WI38 (cell line): ENCODE results near the gene SYNJ2.

ENCODE experiments used
- H3K4me3 ChIP-seq: 2 replicates; pipeline ENCODE4 v1.5.1; 2011; ENCODE audit warnings: low read depth, mild to moderate bottlenecking, control low read depth, low read length
- CTCF ChIP-seq: IDR thresholded peaks from 2 replicates; pipeline ENCODE4 v1.5.1; 2012; ENCODE audit warnings: low read depth, mild to moderate bottlenecking, control low read depth, low read length

Gene SYNJ2

GRCh38 chr6:157990321-157991066 is 8.8 kb downstream of the SYNJ2 start:
- no peak for TF ChIP-seq CTCF
- no peak overlapping the region for H3K4me3 ChIP-seq

- no peak overlapping the region for H3K4me3 ChIP-seq
- no peak for TF ChIP-seq CTCF
Observed at GRCh38 chr6:157991067-157991432, 9.4 kb downstream of the SYNJ2 start.

DNA sequence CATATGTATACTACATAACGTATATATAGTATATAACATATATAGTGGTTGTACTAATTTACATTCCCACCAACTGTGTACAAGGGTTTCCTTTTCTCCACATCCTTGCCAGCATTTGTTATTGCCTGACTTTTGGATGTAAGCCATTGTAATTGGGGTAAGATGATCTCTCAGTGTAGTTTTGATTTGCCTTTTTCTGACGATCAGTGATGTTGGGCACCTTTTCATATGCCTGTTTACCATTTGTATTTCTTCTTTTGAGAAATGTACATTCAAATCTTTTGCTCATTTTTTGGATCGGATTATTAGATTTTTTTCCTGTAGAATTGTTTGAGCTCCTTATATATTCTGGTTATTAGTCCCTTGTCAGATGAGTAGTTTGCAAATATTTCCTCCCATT is 11.4 kb downstream of the SYNJ2 start:
- no peak for TF ChIP-seq CTCF
- no peak overlapping the region for H3K4me3 ChIP-seq

DNA sequence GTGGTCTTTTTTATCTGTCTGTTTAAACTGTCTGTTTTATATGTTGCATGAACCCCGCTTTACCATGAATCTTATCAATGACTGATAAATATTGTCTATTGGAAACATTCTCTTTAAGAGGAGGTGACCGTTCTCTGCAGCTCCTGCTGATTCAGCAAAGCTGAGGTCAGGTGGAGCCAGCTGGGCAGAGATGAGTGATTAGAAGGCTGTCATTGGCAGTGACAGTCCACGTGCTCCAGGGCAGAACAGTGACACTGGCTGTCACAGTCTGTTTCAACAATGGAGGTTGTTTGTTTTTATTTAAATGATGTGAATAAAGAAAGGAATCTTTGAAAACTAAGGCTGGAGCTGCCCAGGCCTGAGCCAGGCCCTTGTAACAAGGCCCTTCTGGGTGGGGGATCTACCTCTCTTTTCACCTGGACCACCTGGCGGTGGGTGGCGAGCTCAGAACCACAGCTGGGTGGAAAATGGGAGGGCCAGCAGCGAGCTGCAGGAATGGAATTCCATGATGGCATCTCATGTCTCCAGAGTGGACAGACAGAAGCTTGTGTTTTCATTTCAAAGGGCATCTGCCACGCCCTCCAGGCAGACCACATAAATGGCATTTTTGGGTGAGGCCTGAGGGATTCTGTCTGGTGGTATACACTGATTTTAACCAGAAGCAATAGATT is 12.6 kb downstream of the SYNJ2 start:
- no peak for TF ChIP-seq CTCF

GRCh38 chr6:157995458-157995857 is 13.8 kb downstream of the SYNJ2 start:
- H3K4me3 ChIP-seq = no peak overlapping the region
- TF ChIP-seq CTCF = no peak

More for the DNA sequence above, 12.6 kb downstream of the SYNJ2 start:
- H3K4me3 ChIP-seq = no peak overlapping the region

DNA sequence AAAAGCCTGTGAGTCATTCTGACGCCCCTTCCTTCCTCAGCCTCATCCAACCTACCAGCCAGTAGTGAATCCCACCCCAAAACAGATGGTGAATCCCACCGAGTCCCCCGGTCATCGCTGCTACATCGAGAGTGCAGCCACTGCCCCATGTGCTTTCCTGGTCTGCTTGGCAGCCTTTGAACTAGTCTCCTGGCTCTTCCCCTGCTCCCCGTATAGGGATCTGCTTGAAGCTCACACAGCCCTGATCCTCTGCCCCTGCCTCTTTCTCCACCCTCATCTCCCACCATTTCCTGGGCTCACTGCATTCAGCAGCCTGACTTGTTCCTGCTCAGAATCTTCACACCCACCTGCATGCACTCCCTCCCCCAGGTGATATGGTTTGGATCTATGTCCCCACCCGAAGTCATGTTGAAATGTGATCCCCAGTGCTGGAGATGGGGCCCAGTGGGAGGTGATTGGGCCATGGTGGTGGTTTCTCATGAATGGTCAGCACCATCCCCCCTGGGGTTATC is 14.6 kb downstream of the SYNJ2 start:
- TF ChIP-seq CTCF = no peak
- H3K4me3 ChIP-seq = no peak overlapping the region

DNA sequence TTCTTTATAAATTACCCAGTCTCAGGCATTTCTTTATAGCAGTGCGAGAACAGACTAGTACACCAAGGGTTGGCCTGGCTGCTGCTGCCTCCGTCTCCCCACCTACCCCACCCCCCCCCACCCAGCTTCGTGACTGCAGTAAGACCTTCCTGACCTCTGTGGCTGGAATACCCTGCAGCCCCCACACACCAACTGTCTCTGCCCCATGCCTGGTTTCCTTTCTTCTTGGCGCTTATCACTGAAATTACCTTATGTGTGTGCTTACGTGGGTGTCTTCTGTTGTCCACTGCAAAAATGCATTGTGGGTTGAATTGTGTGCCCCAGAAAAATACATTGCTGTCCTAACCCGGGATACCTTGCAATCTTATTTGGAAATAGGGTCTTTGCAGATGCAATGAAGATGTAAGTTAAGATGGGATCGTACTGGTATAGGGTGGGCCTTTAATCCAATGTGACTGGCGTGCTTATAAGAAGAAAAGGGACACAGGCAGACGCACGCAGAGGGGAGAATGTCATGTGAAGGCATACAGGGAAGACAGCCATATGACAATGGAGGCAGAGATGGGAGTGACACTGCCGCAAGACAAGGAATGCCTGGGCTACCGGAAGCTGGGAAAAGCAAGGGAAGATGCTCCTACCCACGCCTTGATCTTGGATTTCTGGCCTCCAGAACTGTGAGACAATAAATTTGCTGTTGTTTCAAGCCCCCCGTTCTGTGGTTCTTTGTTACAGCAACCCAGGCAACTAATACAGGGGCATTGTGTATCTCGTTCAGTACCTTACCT is 15.4 kb downstream of the SYNJ2 start:
- no peak overlapping the region for H3K4me3 ChIP-seq

More for the DNA sequence above, 15.4 kb downstream of the SYNJ2 start:
- no peak for TF ChIP-seq CTCF
